ENCODE results near the gene DIAPH2. TPM values are rescaled to one million over a fixed set of nuclear protein-coding genes. Genes with fewer than 3 reads are reported as not detected.
"Not testable (repeated sequence)": the region's sequence is repeated elsewhere in the genome, so short reads cannot be mapped to it uniquely, and the experiment has no call there.

DIAPH2 gene
- total RNA-seq, 6 experiments from 2014 or later = 10.1 to 13.5 (median 11.6) TPM

DNA sequence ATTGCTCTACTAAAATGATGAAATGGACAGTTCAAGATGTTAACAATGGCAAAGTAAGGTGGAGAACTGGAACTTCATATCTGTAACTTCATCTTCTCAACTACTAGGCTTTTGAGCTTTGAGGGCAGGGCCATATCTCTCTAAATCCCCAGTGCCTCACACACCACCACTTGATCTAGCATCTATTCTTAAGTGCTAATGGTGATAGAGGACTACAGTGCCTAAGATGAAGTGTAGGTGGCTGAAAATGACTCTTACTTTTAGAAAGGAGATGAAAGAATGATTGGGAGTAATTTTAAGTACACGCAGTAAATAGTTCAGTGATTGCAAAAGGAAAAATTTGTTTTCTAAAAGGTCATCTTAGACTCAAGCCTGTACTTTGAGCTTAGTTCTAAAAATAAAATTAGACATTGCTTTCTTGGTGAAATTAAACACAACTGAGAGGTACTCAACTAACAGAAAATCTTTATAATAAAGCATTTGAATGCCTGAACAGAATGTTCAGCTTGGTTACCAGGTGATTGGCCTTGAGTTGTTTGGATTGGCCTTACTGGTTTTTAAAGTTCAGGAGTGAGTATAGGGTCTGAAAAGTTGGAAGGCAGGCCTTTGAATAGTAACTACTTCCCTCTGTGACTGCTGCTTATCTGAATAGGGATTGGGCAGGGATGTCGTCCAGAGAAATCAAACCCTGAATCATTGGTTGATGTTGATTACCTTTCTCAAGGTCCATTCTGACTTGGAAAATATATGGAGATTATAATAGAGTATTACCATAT, 45.4 kb downstream of the DIAPH2 start:
- H3K4me3 Mint-ChIP-seq = no peak overlapping the region
- no peaks in the 10 kb centered on the region for H3K36me3 Mint-ChIP-seq (ENCODE audit: low read depth)
- H3K27ac Mint-ChIP-seq = no peak overlapping the region
- H3K27me3 Mint-ChIP-seq (ENCODE audit: insufficient read depth) = no peaks in the 10 kb centered on the region
- TF ChIP-seq, protein P1, sequence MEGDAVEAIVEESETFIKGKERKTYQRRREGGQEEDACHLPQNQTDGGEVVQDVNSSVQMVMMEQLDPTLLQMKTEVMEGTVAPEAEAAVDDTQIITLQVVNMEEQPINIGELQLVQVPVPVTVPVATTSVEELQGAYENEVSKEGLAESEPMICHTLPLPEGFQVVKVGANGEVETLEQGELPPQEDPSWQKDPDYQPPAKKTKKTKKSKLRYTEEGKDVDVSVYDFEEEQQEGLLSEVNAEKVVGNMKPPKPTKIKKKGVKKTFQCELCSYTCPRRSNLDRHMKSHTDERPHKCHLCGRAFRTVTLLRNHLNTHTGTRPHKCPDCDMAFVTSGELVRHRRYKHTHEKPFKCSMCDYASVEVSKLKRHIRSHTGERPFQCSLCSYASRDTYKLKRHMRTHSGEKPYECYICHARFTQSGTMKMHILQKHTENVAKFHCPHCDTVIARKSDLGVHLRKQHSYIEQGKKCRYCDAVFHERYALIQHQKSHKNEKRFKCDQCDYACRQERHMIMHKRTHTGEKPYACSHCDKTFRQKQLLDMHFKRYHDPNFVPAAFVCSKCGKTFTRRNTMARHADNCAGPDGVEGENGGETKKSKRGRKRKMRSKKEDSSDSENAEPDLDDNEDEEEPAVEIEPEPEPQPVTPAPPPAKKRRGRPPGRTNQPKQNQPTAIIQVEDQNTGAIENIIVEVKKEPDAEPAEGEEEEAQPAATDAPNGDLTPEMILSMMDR (IDR thresholded peaks at IDR 0.05) = no peak
- no peak for DNase-seq
- H3K9me3 Mint-ChIP-seq = no peaks in the 10 kb centered on the region
- peaks cover 19% of the 10 kb centered on the region for H3K4me1 Mint-ChIP-seq (ENCODE audit: low read depth)

- not testable (repeated sequence) for DNase-seq; H3K4me3 Mint-ChIP-seq; H3K9me3 Mint-ChIP-seq; H3K36me3 Mint-ChIP-seq (ENCODE audit: low read depth); H3K27me3 Mint-ChIP-seq (ENCODE audit: insufficient read depth); H3K27ac Mint-ChIP-seq
- peaks cover 19% of the 10 kb centered on the region for H3K4me1 Mint-ChIP-seq (ENCODE audit: low read depth)
Observed at GRCh38 chrX:96731000-96731399, 46.4 kb downstream of the DIAPH2 start.

DNA sequence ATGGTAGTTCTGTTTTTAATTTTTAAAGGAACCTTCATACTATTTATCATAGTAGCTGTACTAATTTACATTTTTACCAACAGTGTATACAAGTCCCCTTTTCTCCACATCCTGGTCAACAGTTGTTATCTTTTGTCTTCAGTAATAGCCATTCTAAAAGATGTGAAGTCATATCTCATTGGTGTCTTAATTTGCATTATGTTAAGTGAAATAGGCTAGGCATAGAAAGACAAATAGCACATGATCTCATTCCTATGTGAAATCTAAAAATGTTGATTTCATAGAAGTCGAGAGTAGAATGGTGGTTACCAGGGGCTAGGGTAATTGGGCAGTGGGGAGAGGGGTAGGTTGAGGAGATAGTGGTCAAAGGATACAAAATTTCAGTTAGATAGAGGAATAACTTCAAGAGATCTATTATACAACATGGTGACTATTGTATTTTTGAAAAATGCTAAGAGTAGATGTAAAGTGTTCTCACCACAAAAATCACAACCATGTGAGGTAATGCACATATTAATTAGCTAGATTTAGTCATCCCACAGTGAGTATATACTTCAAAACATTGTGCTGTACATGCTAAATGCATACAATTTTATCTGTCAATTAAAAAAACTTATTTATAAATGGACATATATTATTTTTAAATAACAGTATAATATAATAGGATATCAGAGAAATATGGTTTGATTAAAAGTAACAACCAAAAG, 58.9 kb downstream of the DIAPH2 start:
- H3K27me3 Mint-ChIP-seq (ENCODE audit: insufficient read depth) = no peaks in the 10 kb centered on the region
- no peak overlapping the region for H3K4me3 Mint-ChIP-seq
- no peaks in the 10 kb centered on the region; the same call in 1 of the 2 replicates for H3K36me3 Mint-ChIP-seq (ENCODE audit: low read depth)
- H3K9me3 Mint-ChIP-seq = no peaks in the 10 kb centered on the region
- H3K4me1 Mint-ChIP-seq (ENCODE audit: low read depth) = no peaks in the 10 kb centered on the region
- DNase-seq = no peak
- no peak overlapping the region for H3K27ac Mint-ChIP-seq
- TF ChIP-seq, protein P1 (IDR thresholded peaks at IDR 0.05) = no peak

DNA sequence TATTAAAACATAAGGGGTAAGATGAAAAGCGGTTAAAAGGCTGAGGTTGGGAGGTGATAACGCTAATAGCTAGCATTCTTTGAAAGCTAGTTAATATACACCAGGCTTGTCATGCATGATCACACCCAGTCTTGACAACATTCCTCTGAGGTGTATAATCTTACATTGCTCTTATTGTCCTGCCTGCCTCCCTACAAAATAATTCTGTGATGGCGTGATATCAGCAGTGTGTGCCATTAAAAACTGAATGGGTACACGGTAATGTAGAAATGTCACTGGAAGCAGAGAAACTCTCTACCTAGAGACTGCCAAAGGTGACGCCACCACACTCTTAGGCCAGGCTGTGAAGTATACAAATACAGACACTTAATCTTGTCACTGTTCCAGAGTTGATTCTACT, 68.1 kb downstream of the DIAPH2 start:
- Mint-ChIP-seq H3K4me1 (ENCODE audit: low read depth) (no peaks in the 10 kb centered on the region), H3K27me3 (ENCODE audit: insufficient read depth) (no peaks in the 10 kb centered on the region), H3K4me3 (no peak overlapping the region), H3K27ac (no peak overlapping the region), H3K9me3 (no peaks in the 10 kb centered on the region), H3K36me3 (ENCODE audit: low read depth) (no peaks in the 10 kb centered on the region)
- TF ChIP-seq, protein P1 (IDR thresholded peaks at IDR 0.05) = no peak
- no peak for DNase-seq

DNA sequence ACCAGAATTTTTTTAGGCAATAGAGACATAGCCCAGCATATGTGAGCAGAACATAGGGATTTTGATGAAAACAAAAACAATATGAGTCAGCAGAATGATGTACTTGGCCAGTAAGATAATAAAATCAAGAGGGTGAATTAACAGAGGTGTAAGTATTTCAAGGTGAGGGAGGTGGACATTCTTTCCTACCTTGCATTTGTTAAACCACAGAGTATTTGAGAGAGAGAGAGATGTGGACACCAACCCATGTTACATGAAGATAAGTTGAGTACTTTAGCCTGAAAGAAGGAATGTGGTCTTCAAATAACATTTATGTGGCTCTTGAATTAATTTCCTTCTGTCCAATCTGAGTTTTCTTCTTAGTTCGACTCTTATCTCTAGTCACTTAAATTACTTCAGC, 68.6 kb downstream of the DIAPH2 start:
- no peaks in the 10 kb centered on the region for H3K4me1 Mint-ChIP-seq (ENCODE audit: low read depth)
- no peak overlapping the region for H3K27ac Mint-ChIP-seq
- no peaks in the 10 kb centered on the region for H3K9me3 Mint-ChIP-seq
- DNase-seq = no peak
- H3K36me3 Mint-ChIP-seq (ENCODE audit: low read depth) = no peaks in the 10 kb centered on the region
- H3K27me3 Mint-ChIP-seq (ENCODE audit: insufficient read depth) = no peaks in the 10 kb centered on the region
- H3K4me3 Mint-ChIP-seq = no peak overlapping the region
- TF ChIP-seq, protein P1 (IDR thresholded peaks at IDR 0.05) = no peak

DNA sequence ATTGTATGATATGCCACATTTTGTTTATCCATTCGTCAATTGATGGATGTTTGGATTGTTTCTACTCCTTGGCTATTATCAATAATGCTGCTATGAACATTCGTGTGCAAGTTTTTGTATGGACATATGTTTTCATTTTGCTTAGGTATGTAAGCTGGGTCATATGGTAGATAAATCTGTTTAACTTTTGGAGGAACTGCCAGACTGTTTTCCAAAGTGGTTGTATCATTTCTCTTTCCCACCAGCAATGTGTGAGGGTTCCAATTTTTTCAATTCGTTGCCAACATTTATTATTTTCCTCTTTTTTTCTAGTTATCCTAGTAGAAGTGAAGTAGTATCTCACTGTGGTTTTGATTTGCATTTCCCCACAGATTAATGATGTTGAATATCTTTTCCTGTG, 71.8 kb downstream of the DIAPH2 start:
- DNase-seq = no peak
- no peaks in the 10 kb centered on the region for H3K9me3 Mint-ChIP-seq
- H3K36me3 Mint-ChIP-seq (ENCODE audit: low read depth) = no peaks in the 10 kb centered on the region
- no peaks in the 10 kb centered on the region for H3K4me1 Mint-ChIP-seq (ENCODE audit: low read depth)
- H3K27ac Mint-ChIP-seq = no peak overlapping the region
- H3K4me3 Mint-ChIP-seq = no peak overlapping the region
- TF ChIP-seq, protein P1 (IDR thresholded peaks at IDR 0.05) = no peak
- H3K27me3 Mint-ChIP-seq (ENCODE audit: insufficient read depth) = no peaks in the 10 kb centered on the region
